ENCODE results near the gene DAGLA. TPM values are rescaled to one million over a fixed set of nuclear protein-coding genes. Genes with fewer than 3 reads are reported as not detected.

DAGLA gene
- total RNA-seq, 2 donors from 2014 or later = 0.19 TPM; not detected in 1

GRCh38 chr11:61744609-61745156 lies 64.5 kb downstream of the DAGLA start:
- no peak for ATAC-seq

DNA sequence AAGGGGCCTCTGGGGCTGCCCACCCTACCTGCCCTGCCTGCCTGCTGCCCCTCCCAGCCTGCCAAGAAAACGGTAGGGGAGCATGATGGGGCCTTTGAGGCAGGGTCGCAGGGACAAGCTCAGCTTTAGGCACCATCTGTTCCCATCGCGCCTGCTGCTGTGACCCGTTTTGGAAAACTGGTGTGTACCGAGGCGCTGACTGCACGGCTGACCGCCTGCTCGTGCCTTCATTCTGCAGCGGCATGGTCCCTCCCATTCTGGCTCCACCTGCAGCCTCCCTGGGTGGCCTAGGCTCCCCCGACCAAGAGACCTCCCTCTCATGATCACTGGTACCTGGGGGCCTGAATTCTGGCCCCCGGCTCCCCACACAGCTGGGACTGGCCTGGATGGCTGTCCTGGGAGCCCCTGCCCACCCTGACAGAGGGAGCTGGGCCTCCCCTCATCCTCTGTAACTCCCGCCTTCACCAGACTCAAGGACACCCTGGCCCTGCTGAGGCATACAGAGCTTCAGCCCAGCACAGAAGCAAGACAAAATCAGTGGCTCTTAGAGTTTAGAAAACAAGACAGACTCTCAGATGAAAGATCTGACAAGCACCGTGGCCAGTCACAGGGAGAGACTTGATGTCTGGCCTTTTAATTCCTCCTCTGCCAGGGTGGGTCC lies 65.7 kb downstream of the DAGLA start:
- no peaks in the 10 kb centered on the region for H3K9me3 Mint-ChIP-seq
- DNase-seq (ENCODE audit: low spot score in 2 of 2) (no peak), ATAC-seq (no peak)
- no peak overlapping the region for H3K27ac Mint-ChIP-seq
- no peaks in the 10 kb centered on the region for H3K36me3 Mint-ChIP-seq

More at GRCh38 chr11:61744609-61745156, 64.5 kb downstream of the DAGLA start:
- Mint-ChIP-seq H3K36me3 (no peaks in the 10 kb centered on the region), H3K9me3 (no peaks in the 10 kb centered on the region), H3K27ac (no peak overlapping the region)
- no peak for DNase-seq (ENCODE audit: low spot score in 2 of 2)

DNA sequence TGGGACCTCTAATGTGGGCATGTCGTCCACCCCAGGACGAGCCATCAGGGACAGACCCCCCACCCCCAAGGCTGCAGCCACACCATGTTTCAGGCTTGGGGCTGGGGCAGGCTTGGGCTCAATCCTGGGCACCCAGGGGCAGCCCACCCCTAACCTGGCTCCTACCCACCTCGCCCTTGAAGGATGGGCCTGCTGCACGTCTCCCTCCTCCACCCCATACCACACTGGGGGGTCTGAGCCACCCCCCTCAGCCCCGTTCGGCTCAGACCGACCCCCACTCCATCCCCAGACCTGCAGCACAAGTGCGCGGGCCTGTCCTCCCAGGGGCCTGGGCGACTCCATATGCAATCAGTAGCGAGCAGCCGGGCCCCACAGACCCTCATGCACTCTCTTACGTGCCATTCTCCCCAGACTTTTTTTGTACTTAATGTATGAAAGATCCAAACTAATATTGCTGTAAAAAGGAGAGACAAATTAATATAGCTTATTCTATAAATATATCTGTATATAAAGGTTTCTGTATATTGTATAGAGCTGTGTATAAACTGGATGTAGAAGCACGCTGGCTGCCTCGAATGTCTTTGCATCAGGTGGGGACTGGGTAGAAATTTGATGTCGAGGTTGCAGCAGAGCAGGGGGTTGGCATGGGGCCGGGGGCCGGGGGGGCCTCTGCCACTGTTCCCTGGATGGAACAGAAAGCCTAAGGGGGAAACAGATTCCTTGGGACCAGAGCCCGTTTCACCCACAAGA lies 66.4 kb downstream of the DAGLA start:
- no peak overlapping the region for H3K27ac Mint-ChIP-seq
- DNase-seq (ENCODE audit: low spot score in 2 of 2) (no peak), ATAC-seq (no peak)
- H3K9me3 Mint-ChIP-seq = no peaks in the 10 kb centered on the region
- H3K36me3 Mint-ChIP-seq = no peaks in the 10 kb centered on the region

DNA sequence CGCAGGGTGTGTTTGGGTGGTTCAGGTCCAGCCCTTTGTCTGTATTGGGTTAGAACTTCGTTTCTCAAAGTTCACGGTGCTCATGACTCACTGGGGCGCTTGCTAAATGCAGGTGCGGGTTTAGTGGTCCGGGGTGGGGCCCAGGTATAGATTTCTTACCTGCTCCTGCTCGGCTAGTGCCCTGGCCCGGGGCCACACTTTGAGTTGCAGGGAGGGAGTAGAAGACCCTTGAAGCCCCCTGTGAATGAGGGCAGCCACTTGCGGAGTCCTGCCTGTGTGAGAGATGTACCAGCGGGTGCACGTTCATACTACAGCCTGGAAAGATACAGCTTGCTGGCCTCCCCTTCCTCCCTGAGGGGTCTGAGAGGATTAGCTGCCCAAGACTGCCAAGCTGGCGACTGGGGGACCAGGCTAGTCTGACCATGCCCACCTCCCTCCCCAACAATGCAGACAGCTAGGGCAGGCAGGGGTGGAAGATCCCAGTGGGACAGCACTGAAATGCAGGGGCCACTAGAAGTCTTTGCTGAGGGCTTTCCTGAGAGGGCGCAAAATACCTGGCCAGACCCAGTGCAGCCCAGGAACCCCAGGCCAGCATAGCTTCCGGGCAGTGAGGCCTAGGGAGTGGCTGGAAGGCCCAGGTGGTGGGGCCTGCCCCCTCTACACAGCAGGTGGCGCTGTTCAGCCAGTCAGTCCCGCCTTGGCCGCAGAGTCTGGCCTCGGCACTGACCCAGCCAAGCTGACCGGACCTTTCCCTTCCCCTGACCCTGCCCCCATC lies 67.2 kb downstream of the DAGLA start:
- H3K27ac Mint-ChIP-seq = no peak overlapping the region
- ATAC-seq (peak; percentile 62 to 76), DNase-seq (ENCODE audit: low spot score in 2 of 2) (peak in 1 of 2 donors; percentile 66)
- no peaks in the 10 kb centered on the region for H3K36me3 Mint-ChIP-seq
- H3K9me3 Mint-ChIP-seq = no peaks in the 10 kb centered on the region

DNA sequence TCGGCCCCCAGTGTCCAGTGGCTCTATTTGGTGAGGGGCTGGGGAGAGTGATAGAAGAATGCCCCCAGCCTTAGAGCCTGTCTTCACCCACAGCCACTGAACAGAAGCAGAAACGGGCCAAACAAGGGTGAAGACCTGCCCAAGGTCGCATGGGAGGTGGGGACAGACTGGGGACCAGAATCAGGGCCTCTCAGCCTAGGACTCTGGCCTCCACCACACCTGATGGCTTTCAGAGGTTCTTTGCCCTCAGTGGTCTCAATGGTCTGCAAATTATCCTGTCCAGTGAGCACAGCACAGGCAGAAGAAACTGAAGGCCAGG lies 67.7 kb downstream of the DAGLA start:
- ATAC-seq (peak in 1 of 2 donors; percentile 7), DNase-seq (ENCODE audit: low spot score in 2 of 2) (no peak)
- Mint-ChIP-seq H3K27ac (no peak overlapping the region), H3K36me3 (no peaks in the 10 kb centered on the region), H3K9me3 (no peaks in the 10 kb centered on the region)

DNA sequence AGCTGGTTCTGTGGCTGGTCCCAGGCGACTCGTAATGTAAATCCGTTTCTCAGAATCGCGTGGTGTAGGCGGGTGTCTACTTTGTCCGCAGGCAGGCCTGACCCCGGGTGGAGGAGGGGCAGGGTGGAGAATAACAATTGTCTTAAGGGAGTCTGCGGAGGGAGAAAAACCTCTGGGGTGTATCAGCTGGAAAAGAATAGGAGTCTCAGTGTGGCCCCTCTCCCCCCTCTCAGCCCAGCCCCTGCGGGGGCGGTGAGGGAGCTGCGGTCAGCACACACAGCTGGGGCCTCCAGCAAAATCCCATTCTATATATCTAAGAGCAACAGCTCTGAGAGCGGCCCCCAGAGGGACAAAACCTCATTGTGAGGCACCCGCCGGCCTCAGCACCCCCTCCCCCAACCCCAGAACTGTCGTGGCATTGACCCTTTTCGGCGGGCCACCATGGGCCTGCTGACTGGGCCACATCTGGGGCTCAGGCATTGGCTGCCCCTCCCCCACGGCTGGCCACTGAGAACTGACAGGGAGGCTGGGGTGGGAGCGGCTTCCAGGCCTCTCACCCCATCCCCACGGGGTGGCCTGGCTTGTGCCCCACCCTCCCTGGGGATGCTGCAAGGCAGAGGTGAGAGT lies 69.5 kb downstream of the DAGLA start:
- ATAC-seq = no peak
- DNase-seq (ENCODE audit: low spot score in 2 of 2) = no peak
- Mint-ChIP-seq H3K9me3 (no peaks in the 10 kb centered on the region), H3K27ac (no peak overlapping the region), H3K36me3 (no peaks in the 10 kb centered on the region)

DNA sequence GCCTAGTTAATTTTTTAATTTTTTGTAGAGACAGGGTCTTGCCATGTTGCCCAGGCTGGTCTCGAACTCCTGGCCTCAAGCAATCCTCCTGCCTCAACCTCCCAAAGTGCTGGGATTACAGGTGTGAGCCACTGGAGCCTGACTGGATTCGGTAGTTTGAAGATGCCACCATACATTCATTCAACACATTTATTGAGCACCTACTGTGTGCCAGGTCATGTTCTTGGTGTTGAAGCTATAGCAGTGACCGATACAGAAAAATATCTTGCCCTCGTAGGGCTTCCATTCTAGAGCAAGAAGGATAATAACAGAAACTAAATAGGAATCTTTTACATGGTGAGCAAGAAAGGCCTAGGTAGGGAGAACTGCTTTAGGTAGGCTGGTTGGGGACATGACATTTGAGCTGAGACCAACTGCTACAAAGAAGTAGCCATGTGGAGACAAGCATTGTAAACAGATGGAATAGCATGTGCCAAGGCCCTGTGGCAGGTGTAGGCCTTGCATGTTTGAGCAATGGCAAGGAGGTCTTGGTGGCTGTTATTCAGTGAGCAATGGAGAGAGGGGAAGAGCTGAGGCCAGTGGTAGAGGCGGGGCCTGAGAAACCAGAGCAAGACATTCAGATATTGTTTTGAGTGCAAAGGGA lies 70.6 kb downstream of the DAGLA start:
- H3K9me3 Mint-ChIP-seq = no peaks in the 10 kb centered on the region
- H3K36me3 Mint-ChIP-seq = no peaks in the 10 kb centered on the region
- DNase-seq (ENCODE audit: low spot score in 2 of 2) (no peak), ATAC-seq (no peak)
- no peak overlapping the region for H3K27ac Mint-ChIP-seq

DNA sequence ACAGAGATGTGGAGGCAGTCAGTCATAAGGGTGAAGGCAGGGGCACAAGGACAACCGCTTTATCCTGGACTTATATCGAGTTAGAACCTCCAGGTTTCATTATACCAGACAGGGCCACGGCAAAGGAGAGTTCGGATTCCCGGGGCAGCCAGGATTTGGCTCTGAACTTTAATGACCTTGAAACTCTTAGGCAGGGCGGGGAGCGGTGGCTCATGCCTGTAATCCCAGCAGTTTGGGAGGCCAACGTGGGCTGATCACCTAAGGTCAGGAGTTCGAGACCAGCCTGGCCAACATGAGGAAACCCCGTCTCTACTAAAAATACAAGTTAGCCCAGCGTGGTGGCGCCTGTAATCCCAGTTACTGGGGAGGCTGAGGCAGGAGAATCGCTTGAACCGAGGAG lies 71.2 kb downstream of the DAGLA start:
- ATAC-seq (no peak), DNase-seq (ENCODE audit: low spot score in 2 of 2) (no peak)
- H3K36me3 Mint-ChIP-seq = no peaks in the 10 kb centered on the region
- H3K27ac Mint-ChIP-seq = no peak overlapping the region
- H3K9me3 Mint-ChIP-seq = no peaks in the 10 kb centered on the region

- Mint-ChIP-seq H3K27ac (no peak within 1 kb of the TSS), H3K9me3 (no peaks in the 10 kb centered on the region), H3K36me3 (no peaks in the 10 kb centered on the region)
- ATAC-seq = peak; percentile 78 to 93
- DNase-seq (ENCODE audit: low spot score in 2 of 2) = peak in 1 of 2 donors; percentile 80
Observed at GRCh38 chr11:61752117-61752924, 72.1 kb downstream of the DAGLA start, which contains the start of gene MYRF. TSS of gene MYRF (plus strand) at chr11:61752636. CDS start at chr11:61752745, 109 bp downstream.

- ATAC-seq = no peak
- Mint-ChIP-seq H3K9me3 (no peaks in the 10 kb centered on the region), H3K27ac (no peak overlapping the region), H3K36me3 (no peaks in the 10 kb centered on the region)
- DNase-seq (ENCODE audit: low spot score in 2 of 2) = no peak
Observed at GRCh38 chr11:61752925-61753521, 72.8 kb downstream of the DAGLA start.

GRCh38 chr11:61753672-61754071 lies 73.5 kb downstream of the DAGLA start:
- no peaks in the 10 kb centered on the region for H3K9me3 Mint-ChIP-seq

GRCh38 chr11:61754534-61755482 lies 74.6 kb downstream of the DAGLA start:
- Mint-ChIP-seq H3K36me3 (no peaks in the 10 kb centered on the region), H3K9me3 (no peaks in the 10 kb centered on the region), H3K27ac (no peak overlapping the region)
- ATAC-seq (no peak), DNase-seq (ENCODE audit: low spot score in 2 of 2) (no peak)

More at GRCh38 chr11:61753672-61754071, 73.5 kb downstream of the DAGLA start:
- no peak for ATAC-seq
- Mint-ChIP-seq H3K27ac (no peak overlapping the region), H3K36me3 (no peaks in the 10 kb centered on the region)
- DNase-seq (ENCODE audit: low spot score in 2 of 2) = no peak

GRCh38 chr11:61756147-61756451 lies 75.9 kb downstream of the DAGLA start:
- peak overlapping the region in 1 of 2 donors; percentile 77 for H3K27ac Mint-ChIP-seq
- no peaks in the 10 kb centered on the region for H3K9me3 Mint-ChIP-seq

GRCh38 chr11:61756452-61757212 lies 76.4 kb downstream of the DAGLA start:
- peak overlapping the region in 1 of 2 donors; percentile 77 for H3K27ac Mint-ChIP-seq
- ATAC-seq = peak in 1 of 2 donors; percentile 82
- no peaks in the 10 kb centered on the region for H3K36me3 Mint-ChIP-seq
- DNase-seq (ENCODE audit: low spot score in 2 of 2) = peak in 1 of 2 donors; percentile 65
- no peaks in the 10 kb centered on the region for H3K9me3 Mint-ChIP-seq

More at GRCh38 chr11:61756147-61756451, 75.9 kb downstream of the DAGLA start:
- DNase-seq (ENCODE audit: low spot score in 2 of 2) = no peak
- no peak for ATAC-seq
- H3K36me3 Mint-ChIP-seq = no peaks in the 10 kb centered on the region

All from activated naive CD4-positive, alpha-beta T cell treated with anti-CD3 and anti-CD28 coated beads, Interleukin-2, amount 50 U/mL, for 72 hours (primary cell).